Activated CD4-positive, alpha-beta T cell treated with anti-CD3 and anti-CD28 coated beads for 24 hours (primary cell): Measurements from ENCODE around the gene FUS.
"Not testable (repeated sequence)": the region's sequence is repeated elsewhere in the genome, so short reads cannot be mapped to it uniquely, and the experiment has no call there.

Source experiments
- DNase-seq, 2 donors: peaks; one replicate each; pipeline ENCODE4 v3.0.0-alpha.2; 2020; ENCODE audit warnings: low read depth in 2 of 2

Gene FUS

DNA sequence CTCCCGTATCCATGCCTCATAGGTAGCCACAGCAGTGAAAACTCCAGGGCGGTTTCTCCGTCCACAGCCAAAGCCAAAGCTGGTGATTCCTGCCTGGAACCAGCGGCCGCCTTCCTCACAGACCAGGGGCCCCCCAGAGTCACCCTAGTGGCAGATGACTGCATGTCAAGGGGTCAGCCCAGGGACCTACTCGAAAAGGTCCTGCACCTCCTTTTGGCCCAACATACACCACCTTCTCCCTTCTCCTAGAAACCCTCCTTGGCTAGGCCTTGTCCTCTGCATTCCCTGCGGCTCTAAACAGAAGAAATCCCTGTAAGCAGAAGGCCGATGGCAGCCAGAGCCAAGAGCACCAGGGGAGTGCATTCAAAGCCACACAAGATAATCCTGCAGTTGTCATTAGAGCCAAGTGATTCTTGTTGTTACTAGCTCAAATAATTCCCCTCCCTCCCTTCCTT, 36.2 kb upstream of the FUS start:
- no peak for DNase-seq

DNA sequence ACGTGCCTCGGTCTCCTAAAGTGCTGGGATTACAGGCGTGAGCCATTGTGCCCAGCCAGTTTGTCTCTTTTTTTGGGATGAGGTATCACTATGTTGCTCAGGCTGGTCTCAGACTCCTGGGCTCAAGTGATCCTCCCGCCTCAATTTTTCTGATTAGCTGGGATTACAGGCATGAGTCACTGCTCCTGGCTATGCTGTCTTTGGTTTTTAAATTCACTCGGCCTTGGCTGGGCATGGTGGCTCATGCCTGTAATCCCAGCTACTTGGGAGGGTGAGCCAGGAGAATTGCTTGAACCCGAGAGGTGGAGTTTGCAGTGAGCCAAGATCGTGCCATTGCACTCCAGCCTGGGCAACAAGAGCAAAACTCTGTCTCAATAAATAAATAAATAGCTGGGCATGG, 35.5 kb upstream of the FUS start:
- DNase-seq, result not testable (repeated sequence)

DNA sequence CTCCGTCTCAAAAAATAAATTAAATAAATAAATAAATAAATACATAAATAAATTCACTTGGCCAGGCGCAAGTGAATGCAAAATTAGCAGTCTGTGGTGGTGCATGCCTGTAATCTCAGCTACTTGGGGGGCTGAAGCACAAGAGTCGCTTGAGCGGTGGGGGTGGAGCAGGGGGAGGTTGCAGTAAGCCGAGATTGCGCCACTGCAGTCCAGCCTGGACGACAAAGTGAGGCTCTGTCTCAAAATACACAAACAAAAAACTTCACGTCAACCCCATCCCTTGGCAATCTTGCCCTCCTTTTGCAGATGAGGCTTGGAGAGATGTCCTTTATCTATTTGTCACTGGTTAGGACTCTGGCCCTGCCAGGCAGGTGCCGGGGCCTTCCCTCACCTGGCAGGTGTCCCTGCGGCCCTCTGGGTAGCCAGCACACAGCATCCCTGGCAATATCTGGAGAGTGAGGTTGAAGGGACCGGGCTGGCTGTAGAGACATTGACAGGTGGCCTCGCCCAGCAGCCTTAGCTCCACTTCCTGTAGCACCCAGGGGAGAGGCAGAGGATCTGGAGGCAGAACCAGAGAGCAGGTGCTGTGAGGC, 34.4 kb upstream of the FUS start:
- DNase-seq, result no peak

DNA sequence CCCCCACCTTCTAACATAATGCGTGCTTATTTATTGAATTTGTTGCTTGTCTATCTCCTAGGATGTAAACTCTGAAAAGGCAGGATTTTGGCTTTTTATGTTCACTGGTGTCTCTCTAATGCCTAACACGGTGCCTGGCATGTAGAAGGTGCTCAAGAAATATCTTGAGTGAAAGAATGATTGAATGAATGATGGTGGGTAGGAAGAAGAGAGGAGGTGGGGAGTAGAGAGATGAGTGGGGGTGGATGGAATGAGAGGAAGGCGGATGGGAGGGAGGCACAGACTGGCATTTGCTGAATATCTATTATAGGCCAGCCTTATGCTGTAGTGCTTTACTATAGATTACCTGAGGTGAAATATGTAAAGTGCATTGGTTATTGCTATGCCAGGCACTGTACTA, 32.4 kb upstream of the FUS start:
- no peak for DNase-seq

DNA sequence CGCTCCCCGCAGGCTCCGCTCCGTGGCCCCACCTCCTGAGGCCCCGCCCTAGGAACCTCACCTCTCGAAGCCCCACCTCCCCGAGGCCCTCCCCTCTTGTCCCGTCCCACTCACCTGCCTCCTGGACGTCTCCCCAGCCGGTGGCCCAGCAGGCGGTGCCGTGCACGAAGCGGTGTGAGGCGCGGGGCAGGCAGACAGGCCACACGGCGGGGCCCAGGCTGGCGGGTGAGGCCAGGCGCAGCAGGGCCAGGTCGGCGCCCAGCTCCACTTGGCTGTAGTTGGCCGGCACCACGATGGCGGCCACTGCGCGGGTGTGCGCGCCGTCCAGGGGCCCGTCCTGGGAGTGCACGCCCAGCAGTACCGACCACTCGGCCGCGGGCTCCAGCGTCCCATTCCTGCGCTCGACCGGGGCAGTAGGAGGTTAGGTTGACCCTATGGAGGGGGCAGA, 31.6 kb upstream of the FUS start:
- no peak for DNase-seq

DNA sequence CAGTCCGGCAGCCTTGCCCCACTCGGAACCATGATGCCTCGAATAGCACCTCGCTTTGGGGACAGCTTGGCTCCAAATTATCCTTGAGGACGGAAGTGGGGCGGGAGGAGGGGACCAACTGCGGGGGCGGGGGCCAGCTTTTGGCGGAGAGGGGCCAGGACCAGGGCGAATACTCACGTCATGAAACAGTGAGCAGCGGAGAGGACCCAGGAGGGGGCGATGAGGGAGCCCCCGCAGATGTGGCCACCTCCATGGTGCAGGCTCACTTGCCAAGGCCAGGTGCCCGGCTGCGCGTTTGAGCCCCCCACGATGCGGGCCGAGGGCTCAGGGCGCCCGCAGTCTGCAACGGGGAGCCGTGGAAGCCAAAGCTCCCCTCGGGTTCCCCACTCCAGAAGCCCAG, 31.0 kb upstream of the FUS start:
- DNase-seq, result no peak

DNA sequence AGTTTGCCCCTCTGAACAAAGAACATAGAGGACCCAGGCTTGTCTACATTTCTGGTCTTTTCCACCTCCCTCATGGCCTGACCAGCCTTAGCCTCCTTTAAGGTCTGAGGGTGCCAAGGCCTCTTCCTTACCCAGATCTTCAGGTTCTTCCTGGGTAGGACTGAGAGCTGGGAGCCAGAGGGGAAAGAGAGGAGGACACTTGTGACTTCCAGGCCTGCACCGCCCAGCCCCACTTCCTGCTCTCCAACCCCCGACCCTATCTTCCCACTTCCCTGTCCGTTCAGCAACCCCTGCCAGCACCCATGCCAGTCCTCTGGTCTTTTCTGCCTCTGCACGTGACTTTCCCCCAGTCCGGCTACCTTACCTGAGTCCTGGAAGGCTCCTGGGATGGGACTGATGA, 30.6 kb upstream of the FUS start:
- no peak for DNase-seq

DNA sequence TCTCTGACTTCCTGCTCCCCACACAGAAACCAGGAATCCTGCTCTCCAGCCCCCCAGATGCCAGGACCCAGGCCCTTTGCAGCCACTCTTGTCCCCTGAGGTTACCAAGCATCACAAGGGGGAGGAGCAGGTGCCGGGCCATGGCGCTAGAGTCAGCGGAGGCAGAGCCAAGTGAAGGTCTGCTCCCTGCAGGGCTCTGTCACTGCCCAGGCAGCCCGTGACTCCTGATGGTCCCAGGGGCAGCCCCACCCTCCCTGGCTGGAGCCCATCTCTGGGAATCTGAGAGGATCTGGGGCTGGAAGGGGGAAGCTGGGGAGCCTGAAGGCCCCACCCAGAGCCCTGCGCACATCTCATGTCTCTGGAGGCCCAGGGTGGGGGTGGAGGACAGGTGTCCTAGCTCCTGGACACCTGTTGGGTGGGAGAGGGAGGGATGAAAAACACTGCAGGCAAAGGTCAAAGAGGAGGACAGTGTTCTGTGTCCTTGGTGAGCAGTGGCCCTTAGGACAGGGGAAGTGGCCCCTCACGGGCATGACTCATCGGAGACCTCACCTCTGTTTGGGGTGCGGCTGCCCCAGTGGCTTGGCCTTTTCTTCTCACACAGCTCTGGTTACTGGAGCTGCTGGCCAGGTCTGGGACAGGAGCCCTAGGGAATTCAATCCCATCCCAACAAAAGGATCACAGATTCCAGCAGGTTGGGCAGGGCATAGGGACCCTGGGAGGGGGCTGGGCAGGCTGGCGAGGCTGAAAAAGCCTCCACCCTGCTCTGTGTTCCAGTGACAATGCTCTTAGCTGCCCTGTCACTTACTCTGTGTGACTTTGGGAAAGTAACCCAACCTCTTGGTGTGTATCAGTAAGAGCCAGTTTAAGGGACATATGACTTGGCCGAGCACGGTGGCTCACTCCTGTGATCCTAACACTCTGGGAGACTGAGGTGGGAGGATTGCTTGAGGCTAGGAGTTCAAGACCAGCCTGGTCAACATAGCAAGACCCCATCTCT, 29.7 kb upstream of the FUS start, which contains the start of gene PRSS36:
TSS of gene PRSS36 (minus strand) at position 173 of the 997 bp plus-strand sequence. CDS start at position 142, 31 bp downstream.
- DNase-seq, result no peak

DNA sequence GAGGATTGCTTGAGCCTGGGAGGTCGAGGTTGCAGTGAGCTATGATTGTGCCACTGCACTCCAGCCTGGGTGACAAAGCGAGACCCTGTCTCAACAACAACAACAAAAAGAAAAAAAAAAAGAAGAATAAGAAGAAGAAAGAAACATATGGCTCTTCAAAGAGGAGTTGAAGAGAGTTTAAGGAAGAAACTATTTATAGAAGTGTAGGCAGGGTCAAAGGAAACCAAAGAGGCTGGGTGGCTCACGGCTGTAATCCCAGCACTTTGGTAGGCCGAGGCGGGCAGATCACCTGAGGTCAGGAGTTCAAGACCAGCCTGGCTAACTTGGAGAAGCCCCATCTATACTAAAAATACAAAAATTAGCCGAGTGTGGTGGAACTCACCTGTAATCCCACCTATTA, 29.0 kb upstream of the FUS start:
- DNase-seq, result not testable (repeated sequence)

DNA sequence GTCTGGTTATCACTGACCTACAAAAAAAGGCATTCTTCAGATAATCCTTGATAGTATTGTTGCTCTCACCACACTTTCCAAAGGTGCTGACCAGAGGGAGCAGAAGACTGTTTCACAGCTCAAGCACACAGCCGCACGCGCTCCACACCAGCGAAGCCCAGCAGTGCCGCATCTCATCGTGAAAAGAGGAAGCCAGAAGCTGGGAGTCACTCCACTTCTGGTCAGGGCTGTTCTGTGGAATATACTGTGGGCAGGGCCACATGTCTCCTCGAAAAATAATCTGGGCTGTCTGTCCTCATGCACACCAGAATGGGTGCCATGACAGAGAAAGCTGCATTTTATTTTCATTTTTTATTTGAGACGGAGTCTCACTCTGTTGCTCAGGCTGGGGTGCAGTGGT, 22.8 kb upstream of the FUS start:
- no peak for DNase-seq

DNA sequence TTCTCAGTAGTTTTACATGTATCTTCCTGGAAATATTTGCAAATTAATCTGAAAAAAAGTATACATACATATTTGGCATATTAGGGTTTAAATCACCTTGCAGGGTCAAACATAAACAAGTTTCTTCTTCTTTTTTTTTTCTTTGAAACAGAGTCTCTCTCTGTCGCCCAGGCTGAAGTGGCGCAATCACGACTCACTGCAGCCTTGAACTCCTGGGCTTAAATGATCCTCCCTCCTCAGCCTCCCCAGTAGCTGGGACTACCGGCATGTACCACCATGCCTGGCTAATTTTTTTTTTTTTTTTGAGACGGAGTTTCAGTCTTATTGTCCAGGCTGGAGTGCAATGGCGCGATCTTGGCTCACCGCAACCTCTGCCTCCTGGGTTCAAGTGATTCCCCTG, 12.6 kb upstream of the FUS start:
- no peak for DNase-seq

DNA sequence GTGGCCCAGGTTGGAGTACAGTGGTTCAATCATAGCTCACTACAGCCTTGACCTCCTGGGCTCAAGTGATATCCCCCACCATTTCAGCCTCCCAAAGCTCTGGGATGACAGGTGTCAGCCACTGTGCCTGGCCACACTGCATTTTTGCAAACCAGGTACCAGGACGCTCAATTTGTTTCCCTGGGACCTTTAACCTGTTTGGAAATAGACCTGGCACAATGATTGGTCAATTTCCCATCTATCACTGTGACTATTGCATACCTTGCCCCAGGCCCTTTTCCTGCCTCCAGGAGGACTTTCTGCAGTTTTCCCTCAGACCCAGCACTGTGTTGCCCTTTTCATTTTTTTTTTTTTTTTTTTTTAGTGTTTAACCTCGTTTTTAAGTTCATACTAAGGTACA, 11.1 kb upstream of the FUS start:
- no peak for DNase-seq

DNA sequence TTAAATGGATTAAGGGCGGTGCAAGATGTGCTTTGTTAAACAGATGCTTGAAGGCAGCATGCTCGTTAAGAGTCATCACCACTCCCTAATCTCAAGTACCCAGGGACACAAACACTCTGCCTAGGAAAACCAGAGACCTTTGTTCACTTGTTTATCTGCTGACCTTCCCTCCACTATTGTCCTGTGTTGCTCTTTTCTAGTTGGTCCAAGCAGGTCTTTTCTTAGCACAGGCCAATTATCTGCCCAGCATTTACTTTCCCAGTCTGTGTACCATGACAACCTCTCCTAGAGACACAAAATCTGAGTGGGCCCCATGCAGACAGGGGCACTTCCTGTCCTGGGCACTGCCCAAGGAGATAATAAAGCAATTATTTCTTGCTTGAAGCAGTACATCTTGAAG, 9.9 kb upstream of the FUS start:
- DNase-seq, result not testable (repeated sequence)

DNA sequence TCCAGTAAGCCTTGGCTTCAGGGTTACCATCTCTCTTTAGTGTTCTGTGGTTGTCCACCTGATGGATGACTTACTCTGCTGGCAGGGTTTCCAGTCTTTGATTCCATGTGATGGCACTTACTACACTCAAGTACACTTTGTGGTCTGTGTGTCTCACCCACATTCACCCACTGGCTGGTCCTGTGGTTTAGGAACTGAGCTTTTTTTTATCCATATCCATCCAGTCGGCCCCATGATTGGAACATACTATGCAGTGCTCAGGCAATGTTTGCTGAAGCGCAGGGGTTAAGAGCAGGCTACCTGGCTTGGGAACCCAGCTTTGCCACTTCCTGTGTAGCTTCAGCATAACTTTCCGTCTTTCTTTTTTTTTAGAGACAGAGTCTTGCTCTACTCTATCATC, 2.8 kb upstream of the FUS start:
- DNase-seq, result no peak

DNA sequence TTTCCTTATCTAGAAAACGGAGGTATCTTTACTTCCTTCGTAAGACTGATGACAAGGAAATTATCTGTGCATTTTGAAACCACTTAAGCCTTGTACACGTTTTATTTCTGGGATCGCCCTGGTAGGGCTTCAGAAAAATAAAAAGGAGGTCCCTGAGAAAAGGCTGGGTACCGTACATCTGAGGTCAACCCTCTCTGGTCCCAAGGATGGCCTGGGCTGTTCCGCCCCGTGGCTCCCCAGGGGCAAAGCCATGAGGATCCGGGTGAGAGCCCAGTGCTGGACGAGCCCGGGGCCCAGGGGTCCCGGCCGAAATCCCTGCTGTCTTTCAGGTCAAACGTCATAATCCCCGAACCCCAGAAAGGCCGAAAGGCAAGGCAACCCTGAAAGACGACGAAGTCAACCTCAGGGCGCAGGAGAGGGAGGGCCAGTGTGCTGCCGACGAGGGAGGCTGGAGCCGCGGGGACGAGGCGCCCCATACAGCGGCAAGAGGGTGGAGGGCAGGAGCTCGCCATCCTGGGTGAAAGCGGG, 656 bp upstream of the FUS start:
- no peak for DNase-seq

DNA sequence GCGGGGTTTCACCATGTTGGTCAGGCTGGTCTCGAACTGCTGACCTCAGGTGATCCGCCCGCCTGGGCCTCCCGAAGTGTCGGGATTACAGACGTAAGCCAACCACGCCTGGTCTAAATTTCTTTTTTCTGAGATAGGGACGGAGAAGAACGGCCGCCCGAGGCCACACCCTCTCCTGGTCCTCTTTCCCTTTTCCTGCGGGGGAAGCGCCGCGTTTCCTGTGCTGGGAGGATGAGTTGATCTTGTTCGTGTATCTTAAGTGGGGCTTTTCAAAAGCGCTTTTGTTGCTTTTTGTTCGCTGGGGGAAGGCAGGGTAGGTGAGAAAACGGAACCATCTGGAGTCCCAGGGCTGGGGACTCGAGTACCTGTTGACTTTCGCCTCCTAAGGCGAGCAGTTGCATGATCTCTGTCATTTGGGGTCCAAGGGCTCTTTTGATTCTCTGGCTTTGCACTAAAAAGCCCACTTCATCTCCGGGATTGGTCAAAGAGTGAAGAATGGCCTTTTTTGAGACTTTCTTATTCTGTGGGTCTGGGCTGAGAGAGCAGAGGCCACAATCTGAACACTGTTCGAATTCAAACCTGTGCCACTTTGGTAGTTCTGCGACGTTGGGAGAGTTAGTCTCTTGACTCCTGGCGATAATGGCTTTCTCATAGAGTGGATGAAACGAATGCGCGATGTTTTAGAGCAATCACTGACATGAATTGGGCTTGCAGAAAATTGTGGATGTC, 1.3 kb downstream of the FUS start:
- DNase-seq, result no peak

DNA sequence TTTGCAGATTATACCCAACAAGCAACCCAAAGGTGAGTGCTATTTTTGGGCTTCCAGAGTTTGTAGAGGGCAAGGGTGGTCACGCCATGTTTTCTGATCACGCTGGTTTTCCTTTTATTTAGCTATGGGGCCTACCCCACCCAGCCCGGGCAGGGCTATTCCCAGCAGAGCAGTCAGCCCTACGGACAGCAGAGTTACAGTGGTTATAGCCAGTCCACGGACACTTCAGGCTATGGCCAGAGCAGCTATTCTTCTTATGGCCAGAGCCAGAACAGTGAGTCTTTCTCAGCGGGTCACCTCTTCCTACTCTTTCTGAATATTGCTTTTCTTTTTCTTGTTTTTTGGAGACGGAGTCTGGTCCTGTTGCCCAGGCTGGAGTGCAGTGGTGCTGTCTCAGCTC, 2.5 kb downstream of the FUS start:
- DNase-seq, result no peak

DNA sequence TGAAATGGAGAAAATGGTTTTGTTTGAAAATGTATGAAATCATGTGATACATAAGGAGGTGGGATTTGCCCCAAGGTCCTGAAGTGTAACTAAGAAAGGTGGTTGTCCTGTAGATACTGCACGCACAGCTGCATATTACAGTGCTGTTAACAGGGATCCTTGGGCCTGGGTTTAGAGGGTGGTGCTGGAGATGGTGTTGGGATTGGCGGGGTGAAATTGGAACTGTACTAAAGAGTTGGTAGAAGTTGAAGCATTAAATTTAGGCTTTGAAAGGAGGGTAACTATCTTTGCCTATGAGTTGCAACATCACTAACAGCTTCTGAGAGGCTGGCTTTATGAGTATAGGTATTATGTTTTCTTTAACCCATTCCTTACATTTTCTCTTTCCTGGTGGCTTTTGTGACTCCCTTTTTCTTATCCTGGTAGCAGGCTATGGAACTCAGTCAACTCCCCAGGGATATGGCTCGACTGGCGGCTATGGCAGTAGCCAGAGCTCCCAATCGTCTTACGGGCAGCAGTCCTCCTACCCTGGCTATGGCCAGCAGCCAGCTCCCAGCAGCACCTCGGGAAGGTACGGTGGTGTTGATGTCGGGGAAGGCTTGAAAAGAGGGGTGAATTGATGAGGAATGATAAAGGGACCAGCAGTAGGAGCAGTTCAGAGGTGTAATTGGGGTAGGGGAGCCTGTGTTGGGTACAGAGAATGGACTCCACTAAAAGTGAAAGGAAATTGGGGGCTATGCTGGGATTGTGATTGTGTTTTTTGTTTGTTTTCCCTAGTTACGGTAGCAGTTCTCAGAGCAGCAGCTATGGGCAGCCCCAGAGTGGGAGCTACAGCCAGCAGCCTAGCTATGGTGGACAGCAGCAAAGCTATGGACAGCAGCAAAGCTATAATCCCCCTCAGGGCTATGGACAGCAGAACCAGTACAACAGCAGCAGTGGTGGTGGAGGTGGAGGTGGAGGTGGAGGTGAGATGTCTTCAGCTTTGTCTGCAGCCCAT, 3.8 kb downstream of the FUS start:
- no peak for DNase-seq

DNA sequence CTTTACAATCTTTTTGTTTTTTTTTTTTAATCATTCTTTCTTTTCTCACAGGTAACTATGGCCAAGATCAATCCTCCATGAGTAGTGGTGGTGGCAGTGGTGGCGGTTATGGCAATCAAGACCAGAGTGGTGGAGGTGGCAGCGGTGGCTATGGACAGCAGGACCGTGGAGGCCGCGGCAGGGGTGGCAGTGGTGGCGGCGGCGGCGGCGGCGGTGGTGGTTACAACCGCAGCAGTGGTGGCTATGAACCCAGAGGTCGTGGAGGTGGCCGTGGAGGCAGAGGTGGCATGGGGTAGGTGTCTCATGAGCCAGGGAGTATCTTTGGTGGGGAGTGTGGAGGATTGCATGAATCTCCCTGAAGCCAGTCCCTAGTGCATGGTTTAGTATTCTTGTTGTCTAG, 4.9 kb downstream of the FUS start:
- no peak for DNase-seq

DNA sequence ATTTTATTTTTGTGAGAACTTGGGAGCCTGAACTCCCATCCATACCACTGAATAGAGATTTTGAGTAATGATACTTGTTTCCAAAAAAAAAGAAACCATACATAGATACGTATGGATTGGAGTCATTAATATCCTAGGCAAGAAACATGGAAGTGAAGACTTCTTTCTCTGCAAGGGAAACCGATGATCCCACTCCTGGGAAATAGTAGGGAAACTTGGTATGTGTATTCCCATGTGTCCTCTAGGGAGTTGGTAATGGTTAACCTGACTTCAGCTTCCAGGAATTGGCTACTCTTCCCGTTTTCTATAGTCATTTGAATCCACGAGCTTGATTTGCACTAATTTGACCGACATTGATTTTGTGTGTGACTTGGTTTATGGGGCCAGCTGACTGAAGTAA, 5.4 kb downstream of the FUS start:
- DNase-seq, result no peak

DNA sequence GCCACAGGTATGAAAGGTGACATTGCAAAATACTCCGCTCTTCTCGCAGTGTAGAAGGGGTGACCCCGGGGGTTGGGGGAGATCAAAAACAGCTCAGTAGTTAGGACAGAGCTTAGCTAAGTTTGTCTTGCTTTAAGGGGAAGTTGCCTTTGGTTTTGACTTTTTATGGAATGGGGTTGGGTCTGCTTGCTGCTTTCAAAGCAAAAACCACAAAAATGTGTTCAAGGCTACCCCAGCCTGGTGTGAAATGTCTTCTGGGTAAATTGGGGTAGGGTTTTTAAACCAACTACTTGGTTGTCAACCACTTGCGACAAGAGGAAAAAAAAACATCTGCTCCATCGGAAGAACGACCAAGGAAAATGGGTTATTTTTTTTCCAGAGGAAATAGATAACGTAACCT, 6.2 kb downstream of the FUS start:
- no peak for DNase-seq
